SK-N-SH (cell line): Measurements from ENCODE around the gene TBC1D1.
"Not testable (repeated sequence)": the region's sequence is repeated elsewhere in the genome, so short reads cannot be mapped to it uniquely, and the experiment has no call there.

ENCODE experiments used
- IRF3 ChIP-seq: fragments of 150-350 bp; IDR thresholded peaks from 2 replicates; pipeline ENCODE4 v1.6.1; 2016; ENCODE audit warnings: mild to moderate bottlenecking, low read depth, low read length
- TF ChIP-seq, protein P1 (sequence below): IDR thresholded peaks from 2 replicates; pipeline ENCODE4 v1.4.0; 2012; ENCODE audit warnings: low read depth

DNA sequence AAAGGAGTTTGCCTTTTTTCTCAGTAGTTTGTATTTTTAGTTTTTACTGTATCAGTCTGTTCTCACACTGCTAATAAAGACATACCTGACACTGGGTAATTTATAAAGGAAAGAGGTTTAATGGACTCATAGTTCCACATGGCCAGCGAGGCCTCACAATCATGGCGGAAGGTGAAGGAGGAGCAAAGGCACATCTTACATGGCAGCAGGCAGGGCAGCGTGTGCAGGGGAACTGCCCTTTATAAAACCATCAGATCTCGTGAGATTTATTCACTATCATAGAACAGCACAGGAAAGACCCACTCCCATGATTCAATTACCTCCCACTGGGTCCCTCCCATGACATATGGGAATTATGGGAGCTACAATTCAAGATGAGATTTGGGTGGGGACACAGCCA is 130.1 kb downstream of the TBC1D1 start:
- TF ChIP-seq IRF3: not testable (repeated sequence)
- TF ChIP-seq, protein P1, sequence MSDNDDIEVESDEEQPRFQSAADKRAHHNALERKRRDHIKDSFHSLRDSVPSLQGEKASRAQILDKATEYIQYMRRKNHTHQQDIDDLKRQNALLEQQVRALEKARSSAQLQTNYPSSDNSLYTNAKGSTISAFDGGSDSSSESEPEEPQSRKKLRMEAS: not testable (repeated sequence)
